DOHH2 (cell line): Measurements from ENCODE around the gene STAT5A.

Experiments used
- CTCF ChIP-seq: fragments of 200-600 bp; sonication (generic); IDR thresholded peaks from one replicate; pipeline ENCODE4 v1.5.1; 2014; ENCODE audit warnings: antibody characterized with exemption, mild to moderate bottlenecking, low read depth, low read length; ENCODE audit not compliant: poor library complexity, severe bottlenecking
- EZH2phosphoT487 ChIP-seq: fragments of 200-600 bp; sonication (generic); IDR thresholded peaks from 2 replicates; pipeline ENCODE4 v1.6.1; 2017; ENCODE audit warnings: borderline replicate concordance, mild to moderate bottlenecking, antibody characterized with exemption, low read length, moderate library complexity, mixed read lengths

GRCh38 chr17:42358434-42358833 lies 70.1 kb downstream of the STAT5A start:
- no peak for TF ChIP-seq CTCF
- TF ChIP-seq EZH2phosphoT487, result no peak
